ENCODE measurements around the gene JMJD8. TPM values are rescaled to one million over a fixed set of nuclear protein-coding genes. Genes with fewer than 3 reads are reported as not detected.

JMJD8 gene
- total and polyA plus RNA-seq, 5 donors, result 49.7 to 55.7 (median 53.7) TPM

DNA sequence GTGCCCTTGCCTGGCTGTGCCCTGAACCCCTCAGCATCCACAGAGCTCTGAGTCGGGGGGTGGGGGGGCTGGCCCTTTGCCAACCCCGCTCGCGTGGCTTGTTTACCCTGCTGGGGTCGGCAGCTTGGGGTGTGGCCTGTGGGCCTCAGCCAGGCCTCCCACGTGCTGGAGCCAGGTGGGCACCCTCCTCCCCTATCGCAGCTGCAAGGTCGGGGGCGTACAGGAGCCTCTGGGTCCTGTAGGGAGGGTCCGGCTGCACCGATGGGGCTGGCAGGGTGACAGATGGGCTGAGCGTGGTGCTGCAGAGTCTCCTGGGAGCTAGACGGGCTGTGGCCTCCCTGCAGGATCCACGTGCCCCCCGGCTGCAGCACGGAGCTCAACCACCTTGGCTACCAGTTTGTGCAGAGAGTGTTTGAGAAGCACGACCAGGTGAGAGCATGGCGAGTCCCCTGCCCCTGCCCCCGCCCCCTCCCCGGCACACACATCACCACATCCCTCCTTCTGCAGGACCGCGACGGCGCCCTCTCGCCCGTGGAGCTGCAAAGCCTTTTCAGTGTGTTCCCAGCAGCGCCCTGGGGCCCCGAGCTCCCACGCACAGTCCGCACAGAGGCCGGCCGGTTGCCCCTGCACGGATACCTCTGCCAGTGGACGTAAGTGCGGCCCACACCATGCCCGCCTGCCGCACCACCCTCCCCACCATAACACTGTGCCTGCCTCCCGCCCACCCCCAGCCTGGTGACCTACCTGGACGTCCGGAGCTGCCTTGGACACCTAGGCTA lies 12.6 kb downstream of the JMJD8 start:
- 85% methylated on average over 40 of the region's 40 CpGs for WGBS
- ATAC-seq (no peak), DNase-seq (no peak)
- Histone ChIP-seq H3K4me3 (ENCODE audit: low read length) (no peak overlapping the region), H3K4me1 (ENCODE audit: control insufficient read depth, insufficient read depth, low read length) (peaks cover 3% of the 10 kb centered on the region), H3K27me3 (ENCODE audit: control insufficient read depth, insufficient read depth) (no peaks in the 10 kb centered on the region), H3K27ac (ENCODE audit: low read length) (no peak overlapping the region), H3K9me3 (ENCODE audit: control insufficient read depth, low read length) (no peaks in the 10 kb centered on the region)
- intact Hi-C loops (cut with DNase I), result no loop called here

GRCh38 chr16:670485-671352 lies 13.4 kb downstream of the JMJD8 start:
- Histone ChIP-seq H3K4me3 (ENCODE audit: low read length) (no peak overlapping the region), H3K9me3 (ENCODE audit: control insufficient read depth, low read length) (no peaks in the 10 kb centered on the region), H3K27me3 (ENCODE audit: control insufficient read depth, insufficient read depth) (no peaks in the 10 kb centered on the region), H3K4me1 (ENCODE audit: control insufficient read depth, insufficient read depth, low read length) (peaks cover 3% of the 10 kb centered on the region), H3K27ac (ENCODE audit: low read length) (no peak overlapping the region)
- WGBS, result 90% methylated on average over 52 of the region's 52 CpGs
- DNase-seq (no peak), ATAC-seq (no peak)
- intact Hi-C loops (cut with DNase I), result no loop called here

DNA sequence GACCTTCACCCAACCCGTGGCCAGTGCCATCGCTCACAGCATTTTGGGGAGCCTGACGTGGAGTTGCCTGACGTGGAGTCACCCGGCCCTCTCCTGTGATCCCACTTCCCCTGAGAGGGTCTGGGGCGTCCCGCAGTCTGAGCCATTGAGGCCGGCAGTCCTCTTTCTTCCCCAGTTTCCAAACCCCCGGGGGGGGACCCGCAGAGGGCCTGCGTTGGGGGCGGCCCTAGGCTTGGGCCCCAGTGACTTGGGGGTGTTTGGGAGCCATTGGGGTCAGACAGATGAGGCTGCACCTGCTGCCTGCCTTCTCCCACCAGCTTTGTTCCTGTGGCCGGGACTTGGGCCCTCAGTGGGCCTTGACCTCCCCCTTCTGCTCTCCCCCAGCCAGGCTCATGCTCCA lies 14.5 kb downstream of the JMJD8 start:
- intact Hi-C loops (cut with DNase I), result loop anchor here in 2 of 4 donors (10.0 kb wide), 2 partner anchors 85 to 275 kb away; partner anchors contain the start of gene NME4 (in 1 of the 2)
- DNase-seq (no peak), ATAC-seq (no peak)
- Histone ChIP-seq H3K4me1 (ENCODE audit: control insufficient read depth, insufficient read depth, low read length) (peaks cover 3% of the 10 kb centered on the region), H3K4me3 (ENCODE audit: low read length) (no peak overlapping the region), H3K27ac (ENCODE audit: low read length) (no peak overlapping the region), H3K27me3 (ENCODE audit: control insufficient read depth, insufficient read depth) (no peaks in the 10 kb centered on the region), H3K9me3 (ENCODE audit: control insufficient read depth, low read length) (no peaks in the 10 kb centered on the region)
- 96% methylated on average over 13 of the region's 13 CpGs for WGBS

GRCh38 chr16:668519-669171 lies 15.5 kb downstream of the JMJD8 start:
- Histone ChIP-seq H3K4me3 (ENCODE audit: low read length) (peak overlapping the region; percentile 89), H3K9me3 (ENCODE audit: control insufficient read depth, low read length) (no peaks in the 10 kb centered on the region), H3K4me1 (ENCODE audit: control insufficient read depth, insufficient read depth, low read length) (peaks cover 3% of the 10 kb centered on the region), H3K27me3 (ENCODE audit: control insufficient read depth, insufficient read depth) (no peaks in the 10 kb centered on the region), H3K27ac (ENCODE audit: low read length) (peak overlapping the region; percentile 58)
- peak; percentile 1 to 2 for ATAC-seq
- no peak for DNase-seq
- 7% methylated on average over 50 of the region's 50 CpGs for WGBS
- intact Hi-C loops (cut with DNase I), result loop anchor here in 2 of 4 donors (10.0 kb wide), 2 partner anchors 84 to 274 kb away; partner anchors contain the start of gene NME4 (in 1 of the 2)

- peak; percentile 88 to 90 for ATAC-seq
- Histone ChIP-seq H3K9me3 (ENCODE audit: control insufficient read depth, low read length) (no peaks in the 10 kb centered on the region), H3K27ac (ENCODE audit: low read length) (peak within 1 kb of the TSS; percentile 58), H3K27me3 (ENCODE audit: control insufficient read depth, insufficient read depth) (no peaks in the 10 kb centered on the region), H3K4me3 (ENCODE audit: low read length) (peak within 1 kb of the TSS; percentile 89), H3K4me1 (ENCODE audit: control insufficient read depth, insufficient read depth, low read length) (peaks cover 3% of the 10 kb centered on the region)
- DNase-seq, result peak; percentile 94 to 98 (median 98)
- intact Hi-C loops (cut with DNase I), result loop anchor here in 2 of 4 donors (10.0 kb wide), 2 partner anchors 83 to 273 kb away; partner anchors contain the start of gene NME4 (in 1 of the 2)
- under 1% methylated on average over 78 of the region's 78 CpGs for WGBS
Measured at GRCh38 chr16:667780-668518, 16.2 kb downstream of the JMJD8 start, which contains the start of gene RHOT2. RHOT2 (plus strand) TSS chr16:668132; CDS start chr16:668200, 68 bp downstream.

DNA sequence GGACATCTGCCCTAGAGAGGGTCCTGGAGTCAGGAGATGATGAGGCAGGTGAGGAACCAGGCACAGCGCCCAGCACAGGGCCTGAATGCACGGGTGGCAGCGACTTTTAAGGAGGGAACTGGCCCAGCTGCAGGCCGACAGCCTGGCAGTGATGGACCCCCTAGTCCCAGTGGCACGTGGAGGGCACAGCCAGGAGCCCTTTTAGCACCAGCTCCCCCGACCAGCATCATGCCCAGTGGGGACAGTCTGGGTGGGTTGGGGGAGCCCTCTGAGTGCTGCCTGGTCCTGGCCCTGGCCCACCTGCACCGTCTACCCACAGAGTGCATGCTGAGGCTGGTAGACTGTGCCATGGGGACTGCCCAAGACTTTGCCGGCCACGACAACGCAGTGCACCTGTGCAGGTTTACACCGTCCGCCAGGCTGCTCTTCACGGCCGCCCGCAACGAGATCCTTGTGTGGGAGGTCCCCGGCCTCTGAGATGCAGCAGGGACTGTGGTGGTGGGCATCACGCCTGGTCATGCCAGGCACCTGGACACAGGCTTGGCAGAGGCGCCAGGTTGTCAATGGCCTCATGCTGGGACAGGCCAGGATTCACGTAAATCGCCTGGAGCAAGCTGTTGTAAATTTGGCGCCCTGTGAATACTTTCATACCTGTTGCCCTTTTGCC lies 16.9 kb downstream of the JMJD8 start:
- no peak for ATAC-seq
- intact Hi-C loops (cut with DNase I), result loop anchor here in 2 of 4 donors (10.0 kb wide), 2 partner anchors 82 to 272 kb away; partner anchors contain the start of gene NME4 (in 1 of the 2)
- no peak for DNase-seq
- no peaks in the 10 kb centered on the region for H3K9me3 ChIP-seq (ENCODE audit: control insufficient read depth, low read length)
- no peak overlapping the region for H3K4me3 ChIP-seq (ENCODE audit: low read length)
- peak overlapping the region; percentile 22 for H3K27ac ChIP-seq (ENCODE audit: low read length)
- no peaks in the 10 kb centered on the region for H3K27me3 ChIP-seq (ENCODE audit: control insufficient read depth, insufficient read depth)
- WGBS, result 83% methylated on average over 22 of the region's 22 CpGs
- peaks cover 3% of the 10 kb centered on the region for H3K4me1 ChIP-seq (ENCODE audit: control insufficient read depth, insufficient read depth, low read length)

DNA sequence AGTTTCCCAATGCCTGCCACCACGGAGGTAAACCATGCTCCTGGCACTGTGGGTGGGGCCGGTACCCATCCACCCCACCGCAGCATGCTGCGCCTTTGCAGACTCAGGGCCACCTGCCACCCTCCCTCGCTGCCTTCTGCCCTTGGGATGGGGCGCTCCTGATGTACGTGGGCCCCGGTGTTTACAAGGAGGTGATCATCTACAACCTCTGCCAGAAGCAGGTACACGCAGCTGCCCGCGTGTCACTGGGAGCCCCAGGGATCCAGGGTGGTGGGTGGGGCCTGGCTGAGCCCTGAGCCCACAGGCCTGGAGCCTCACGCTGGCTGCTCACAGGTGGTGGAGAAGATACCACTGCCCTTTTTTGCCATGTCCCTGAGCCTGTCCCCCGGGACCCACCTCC lies 17.6 kb downstream of the JMJD8 start:
- intact Hi-C loops (cut with DNase I), result loop anchor here in 2 of 4 donors (10.0 kb wide), 2 partner anchors 82 to 272 kb away; partner anchors contain the start of gene NME4 (in 1 of the 2)
- 86% methylated on average over 13 of the region's 13 CpGs for WGBS
- no peaks in the 10 kb centered on the region for H3K27me3 ChIP-seq (ENCODE audit: control insufficient read depth, insufficient read depth)
- no peak overlapping the region for H3K4me3 ChIP-seq (ENCODE audit: low read length)
- ATAC-seq (no peak), DNase-seq (no peak)
- H3K4me1 ChIP-seq (ENCODE audit: control insufficient read depth, insufficient read depth, low read length), result peaks cover 3% of the 10 kb centered on the region
- no peak overlapping the region for H3K27ac ChIP-seq (ENCODE audit: low read length)
- H3K9me3 ChIP-seq (ENCODE audit: control insufficient read depth, low read length), result no peaks in the 10 kb centered on the region

- H3K9me3 ChIP-seq (ENCODE audit: control insufficient read depth, low read length), result no peaks in the 10 kb centered on the region
- intact Hi-C loops (cut with DNase I), result loop anchor here in 3 of 4 donors (5.0 to 10.0 kb wide), 3 partner anchors 75 to 268 kb away; partner anchors contain the start of gene NME4 (in 1 of the 3)
- no peak overlapping the region for H3K27ac ChIP-seq (ENCODE audit: low read length)
- DNase-seq, result no peak
- no peak for ATAC-seq
- 94% methylated on average over 21 of the region's 21 CpGs for WGBS
- no peaks in the 10 kb centered on the region for H3K27me3 ChIP-seq (ENCODE audit: control insufficient read depth, insufficient read depth)
- no peaks in the 10 kb centered on the region for H3K4me1 ChIP-seq (ENCODE audit: control insufficient read depth, insufficient read depth, low read length)
- no peak overlapping the region for H3K4me3 ChIP-seq (ENCODE audit: low read length)
Measured at GRCh38 chr16:662597-662996, 21.5 kb downstream of the JMJD8 start.

- Histone ChIP-seq H3K4me1 (ENCODE audit: control insufficient read depth, insufficient read depth, low read length) (no peaks in the 10 kb centered on the region), H3K4me3 (ENCODE audit: low read length) (no peak overlapping the region), H3K27me3 (ENCODE audit: control insufficient read depth, insufficient read depth) (no peaks in the 10 kb centered on the region), H3K9me3 (ENCODE audit: control insufficient read depth, low read length) (no peaks in the 10 kb centered on the region), H3K27ac (ENCODE audit: low read length) (no peak overlapping the region)
- DNase-seq (no peak), ATAC-seq (no peak)
- WGBS, result 95% methylated on average over 19 of the region's 19 CpGs
- intact Hi-C loops (cut with DNase I), result loop anchor here in 3 of 4 donors (5.0 to 10.0 kb wide), 3 partner anchors 75 to 267 kb away; partner anchors contain the start of gene NME4 (in 1 of the 3)
Measured at GRCh38 chr16:662095-662494, 22.0 kb downstream of the JMJD8 start.
